HEK293T (cell line): ENCODE data around the gene PRR36.

Experiments
- ARNT ChIP-seq: fragments of 450-650 bp; IDR thresholded peaks from 2 replicates; pipeline ENCODE4 v1.6.1; 2017; ENCODE audit warnings: mild to moderate bottlenecking
- CTBP1 ChIP-seq: fragments of 450-650 bp; IDR thresholded peaks from 2 replicates; pipeline ENCODE4 v1.6.1; 2016; ENCODE audit warnings: borderline replicate concordance
- ELF4 ChIP-seq: fragments of 450-650 bp; IDR thresholded peaks from 2 replicates; pipeline ENCODE4 v1.6.1; 2017; ENCODE audit warnings: antibody characterized with exemption
- FOXA1 ChIP-seq: fragments of 450-650 bp; IDR thresholded peaks from 2 replicates; pipeline ENCODE4 v1.6.1; 2016; ENCODE audit warnings: mild to moderate bottlenecking
- FOXM1 ChIP-seq: fragments of 450-650 bp; IDR thresholded peaks from 2 replicates; pipeline ENCODE4 v1.6.1; 2017; ENCODE audit warnings: mild to moderate bottlenecking, borderline replicate concordance
- HDGF ChIP-seq: fragments of 450-650 bp; IDR thresholded peaks from 2 replicates; pipeline ENCODE4 v1.6.1; 2017; ENCODE audit warnings: antibody characterized with exemption, borderline replicate concordance
- L3MBTL2 ChIP-seq: fragments of 450-650 bp; conservative IDR thresholded peaks from 2 replicates; pipeline ENCODE4 v1.6.1; 2016; ENCODE audit warnings: mild to moderate bottlenecking
- NFRKB ChIP-seq: fragments of 450-650 bp; IDR thresholded peaks from 2 replicates; pipeline ENCODE4 v1.6.1; 2016; ENCODE audit warnings: mild to moderate bottlenecking, moderate library complexity
- SP1 ChIP-seq: fragments of 450-650 bp; IDR thresholded peaks from 2 replicates; pipeline ENCODE4 v1.6.1; 2017
- SUZ12 ChIP-seq: fragments of 450-650 bp; IDR thresholded peaks from 2 replicates; pipeline ENCODE4 v1.6.1; 2016; ENCODE audit warnings: mild to moderate bottlenecking
- TARDBP ChIP-seq: fragments of 450-650 bp; IDR thresholded peaks from 2 replicates; pipeline ENCODE4 v1.6.1; 2016
- ZNF384 ChIP-seq: fragments of 450-650 bp; IDR thresholded peaks from 2 replicates; pipeline ENCODE4 v1.6.1; 2016

DNA sequence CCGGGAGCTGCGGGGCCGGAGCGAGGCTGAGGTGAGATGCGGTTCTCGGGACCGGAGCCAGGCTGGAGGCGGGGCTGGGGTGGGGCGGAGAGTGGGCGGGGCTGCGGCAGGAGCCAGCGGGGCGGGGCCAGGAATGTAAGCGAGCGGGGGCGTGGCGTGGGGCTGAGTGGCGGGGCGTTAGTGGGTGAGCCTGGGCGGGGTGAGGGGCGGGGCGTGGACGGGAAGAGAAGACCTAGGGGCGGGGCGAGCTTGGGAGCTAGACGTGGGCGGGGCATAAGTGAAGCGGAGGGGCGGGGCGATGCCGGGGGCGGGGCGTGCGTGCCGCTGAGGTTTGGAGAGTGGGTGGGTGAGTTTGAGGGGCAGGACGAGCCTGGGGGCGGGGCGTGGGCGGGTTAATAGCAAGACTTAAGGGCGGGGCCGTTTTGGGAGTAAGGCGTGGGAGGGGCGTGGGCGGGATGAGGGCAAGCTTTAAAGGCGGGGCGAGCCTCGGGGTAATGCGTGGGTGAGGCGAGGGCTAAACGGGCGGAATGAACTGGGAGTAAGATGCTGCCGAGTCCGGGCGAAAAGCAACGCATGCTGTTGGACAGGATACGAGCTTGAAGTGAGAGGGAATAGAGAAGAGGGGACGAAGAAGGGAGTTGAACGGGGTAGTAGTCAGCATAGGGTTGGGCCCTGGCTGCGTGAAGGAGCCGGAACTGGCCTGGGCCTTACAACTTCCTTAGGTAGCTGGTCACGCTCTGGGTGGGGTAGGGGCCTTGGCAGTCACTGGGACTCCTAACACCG lies 46.5 kb upstream of the PRR36 start:
- TF ChIP-seq SP1: no peak
- no peak for TF ChIP-seq SUZ12
- TF ChIP-seq TARDBP: no peak
- TF ChIP-seq ZNF384: no peak
- TF ChIP-seq ARNT: no peak
- no peak for TF ChIP-seq CTBP1
- no peak; the same call in 1 of the 2 replicates for TF ChIP-seq L3MBTL2
- no peak for TF ChIP-seq ELF4
- no peak for TF ChIP-seq NFRKB
- TF ChIP-seq HDGF: no peak
- no peak for TF ChIP-seq FOXM1
- no peak for TF ChIP-seq FOXA1
